Esophagus (tissue), 2 donors: ENCODE data around the gene RBM25. TPM values are rescaled to one million over a fixed set of nuclear protein-coding genes. Genes with fewer than 3 reads are reported as not detected.

Experiments used
- H3K27ac ChIP-seq, 2 donors: one replicate each; pipeline ENCODE4 v1.5.1; 2013; ENCODE audit warnings: low read depth in 2 of 2, mild to moderate bottlenecking in 2 of 2, inconsistent platforms in 1 of 2, low read length in 1 of 2, moderate library complexity in 1 of 2
- H3K27me3 ChIP-seq, 2 donors: one replicate each; pipeline ENCODE4 v1.6.1; 2013; ENCODE audit warnings: low read length in 2 of 2, control low read depth in 1 of 2, mild to moderate bottlenecking in 1 of 2; ENCODE audit not compliant: insufficient read depth in 2 of 2, control insufficient read depth in 1 of 2
- H3K36me3 ChIP-seq, 2 donors: one replicate each; pipeline ENCODE4 v1.6.1; 2013; ENCODE audit warnings: low read length in 1 of 2; ENCODE audit not compliant: control insufficient read depth in 2 of 2, insufficient read depth in 2 of 2
- H3K4me1 ChIP-seq, 2 donors: one replicate each; pipeline ENCODE4 v1.6.1; 2013; ENCODE audit warnings: low read length in 1 of 2; ENCODE audit not compliant: control insufficient read depth in 2 of 2, insufficient read depth in 2 of 2
- H3K4me3 ChIP-seq, 2 donors: one replicate each; pipeline ENCODE4 v1.5.1; 2013; ENCODE audit warnings: low read length in 2 of 2, mild to moderate bottlenecking in 2 of 2, low read depth in 1 of 2, moderate library complexity in 1 of 2
- H3K9me3 ChIP-seq, 2 donors: one replicate each; pipeline ENCODE4 v1.6.1; 2013; ENCODE audit warnings: mild to moderate bottlenecking in 2 of 2, low read depth in 1 of 2, low read length in 1 of 2, moderate library complexity in 1 of 2; ENCODE audit not compliant: control insufficient read depth in 2 of 2, insufficient read depth in 1 of 2
- WGBS, 2 donors: extraction: QIAGEN DNeasy Blood & Tissue Kit; methylation state at CpG; one replicate each; pipeline ENCODE4 v1.1.7; 2013; 5-methylcytosine and 5-hydroxymethylcytosine counted together
- polyA plus RNA-seq, 2 donors: library from polyadenylated mRNA; stranded (reverse); fragments of 200-250 nt; gene quantifications; one replicate each; pipeline ENCODE4 v1.2.3, GENCODE V29; 2013
- donor health status: healthy with polysubstance abuse.
- donor health status: Bipolar disorder and iron deficiency.

RBM25 gene
- polyA plus RNA-seq, 2 donors: 23.3 to 38.5 TPM

DNA sequence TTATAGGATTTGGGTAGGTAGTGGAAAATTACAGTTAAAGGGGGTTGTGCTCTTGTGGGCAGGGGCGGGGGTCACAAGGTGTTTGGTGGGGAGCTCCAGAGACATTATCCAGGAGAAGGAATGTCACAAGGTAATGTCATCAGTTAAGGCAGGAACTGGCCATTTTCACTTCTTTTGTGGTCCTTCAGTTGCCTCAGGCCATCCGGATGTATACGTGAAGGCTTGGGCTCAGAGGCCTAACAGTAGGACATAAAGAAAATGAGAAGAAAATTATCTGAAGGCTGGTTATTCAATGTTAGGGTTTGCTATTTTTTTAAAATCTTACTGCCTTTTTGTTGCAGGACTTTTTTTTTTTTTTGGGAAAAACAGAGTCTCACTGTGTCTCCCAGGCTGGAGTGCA is 75.5 kb downstream of the RBM25 start:
- no peak overlapping the region for H3K27ac ChIP-seq
- no peaks in the 10 kb centered on the region for H3K9me3 ChIP-seq
- WGBS, 2 donors: 91 to 100% methylated on average over 3 of the region's 3 CpGs
- H3K4me3 ChIP-seq: no peak overlapping the region
- no peaks in the 10 kb centered on the region for H3K27me3 ChIP-seq
- H3K36me3 ChIP-seq: no peaks in the 10 kb centered on the region
- H3K4me1 ChIP-seq: peaks cover 2 to 6% of the 10 kb centered on the region in 2 donors

- Histone ChIP-seq H3K27me3 (no peaks in the 10 kb centered on the region), H3K36me3 (peaks cover 0 to 3% of the 10 kb centered on the region in 2 donors), H3K4me1 (peaks cover 2 to 6% of the 10 kb centered on the region in 2 donors), H3K4me3 (peak overlapping the region; percentile 76 to 80), H3K9me3 (no peaks in the 10 kb centered on the region), H3K27ac (peak overlapping the region; percentile 98 to 100)
- WGBS, 2 donors: 3 to 5% methylated on average over 16 of the region's 16 CpGs
Observed at GRCh38 chr14:73136085-73136386, 77.7 kb downstream of the RBM25 start.

DNA sequence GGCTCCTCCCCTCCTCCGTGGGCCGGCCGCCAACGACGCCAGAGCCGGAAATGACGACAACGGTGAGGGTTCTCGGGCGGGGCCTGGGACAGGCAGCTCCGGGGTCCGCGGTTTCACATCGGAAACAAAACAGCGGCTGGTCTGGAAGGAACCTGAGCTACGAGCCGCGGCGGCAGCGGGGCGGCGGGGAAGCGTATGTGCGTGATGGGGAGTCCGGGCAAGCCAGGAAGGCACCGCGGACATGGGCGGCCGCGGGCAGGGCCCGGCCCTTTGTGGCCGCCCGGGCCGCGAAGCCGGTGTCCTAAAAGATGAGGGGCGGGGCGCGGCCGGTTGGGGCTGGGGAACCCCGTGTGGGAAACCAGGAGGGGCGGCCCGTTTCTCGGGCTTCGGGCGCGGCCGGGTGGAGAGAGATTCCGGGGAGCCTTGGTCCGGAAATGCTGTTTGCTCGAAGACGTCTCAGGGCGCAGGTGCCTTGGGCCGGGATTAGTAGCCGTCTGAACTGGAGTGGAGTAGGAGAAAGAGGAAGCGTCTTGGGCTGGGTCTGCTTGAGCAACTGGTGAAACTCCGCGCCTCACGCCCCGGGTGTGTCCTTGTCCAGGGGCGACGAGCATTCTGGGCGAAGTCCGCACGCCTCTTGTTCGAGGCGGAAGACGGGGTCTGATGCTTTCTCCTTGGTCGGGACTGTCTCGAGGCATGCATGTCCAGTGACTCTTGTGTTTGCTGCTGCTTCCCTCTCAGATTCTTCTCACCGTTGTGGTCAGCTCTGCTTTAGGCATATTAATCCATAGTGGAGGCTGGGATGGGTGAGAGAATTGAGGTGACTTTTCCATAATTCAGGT is 78.3 kb downstream of the RBM25 start, which contains the start of gene PSEN1:
TSS of gene PSEN1 (plus strand) at position 121 of the 839 bp plus-strand sequence. CDS start 11,513 bp downstream, outside the sequence.
- Histone ChIP-seq H3K9me3 (no peaks in the 10 kb centered on the region), H3K4me1 (peaks cover 2 to 6% of the 10 kb centered on the region in 2 donors), H3K4me3 (peak within 1 kb of the TSS; percentile 76 to 80), H3K36me3 (peaks cover 0 to 5% of the 10 kb centered on the region in 2 donors), H3K27ac (peak within 1 kb of the TSS; percentile 98 to 100), H3K27me3 (no peaks in the 10 kb centered on the region)
- WGBS, 2 donors: 0% methylated on average over 63 to 71 of the region's 71 CpGs

- H3K4me1 ChIP-seq: peaks cover 2 to 6% of the 10 kb centered on the region in 2 donors
- no peak overlapping the region for H3K4me3 ChIP-seq
- no peaks in the 10 kb centered on the region for H3K27me3 ChIP-seq
- H3K27ac ChIP-seq: no peak overlapping the region
- H3K9me3 ChIP-seq: no peaks in the 10 kb centered on the region
- 89 to 97% methylated on average over 1 of the region's 1 CpG for WGBS, 2 donors
- peaks cover 0 to 6% of the 10 kb centered on the region in 2 donors for H3K36me3 ChIP-seq
Observed at GRCh38 chr14:73140811-73141323, 82.5 kb downstream of the RBM25 start.

DNA sequence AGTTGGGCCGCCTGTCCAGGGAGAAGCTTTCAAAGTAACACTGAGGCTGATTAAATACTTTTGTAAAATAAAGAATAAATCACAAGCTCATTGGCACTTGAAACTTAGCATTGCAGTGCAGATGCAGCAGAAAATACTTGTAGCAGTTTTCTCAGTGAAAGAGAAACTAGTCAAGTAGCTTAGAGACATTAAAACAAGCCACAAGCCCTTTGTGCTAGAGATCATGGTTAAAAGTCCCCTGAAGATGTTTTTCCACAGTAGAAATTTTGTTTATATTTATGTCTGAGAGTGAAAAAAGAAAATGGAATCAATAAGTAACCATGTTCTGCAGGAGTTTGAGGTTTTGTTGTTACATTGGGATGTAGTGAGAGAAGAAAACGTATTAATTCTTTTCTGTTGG is 83.9 kb downstream of the RBM25 start:
- peaks cover 0 to 6% of the 10 kb centered on the region in 2 donors for H3K36me3 ChIP-seq
- H3K4me3 ChIP-seq: no peak overlapping the region
- WGBS, 2 donors: 75 to 78% methylated on average over 2 of the region's 2 CpGs
- no peaks in the 10 kb centered on the region for H3K9me3 ChIP-seq
- H3K4me1 ChIP-seq: peaks cover 2 to 6% of the 10 kb centered on the region in 2 donors
- H3K27ac ChIP-seq: no peak overlapping the region
- no peaks in the 10 kb centered on the region for H3K27me3 ChIP-seq

- Histone ChIP-seq H3K9me3 (no peaks in the 10 kb centered on the region), H3K27ac (peak overlapping the region in 1 of 2 donors; percentile 7), H3K27me3 (no peaks in the 10 kb centered on the region), H3K36me3 (peaks cover 0 to 7% of the 10 kb centered on the region in 2 donors), H3K4me1 (no peaks in the 10 kb centered on the region), H3K4me3 (no peak overlapping the region)
- 82 to 83% methylated on average over 5 of the region's 5 CpGs for WGBS, 2 donors
Observed at GRCh38 chr14:73143003-73143402, 84.7 kb downstream of the RBM25 start.

GRCh38 chr14:73143617-73144016 is 85.3 kb downstream of the RBM25 start:
- Histone ChIP-seq H3K36me3 (peaks cover 0 to 13% of the 10 kb centered on the region in 2 donors), H3K27ac (no peak overlapping the region), H3K4me1 (no peaks in the 10 kb centered on the region), H3K9me3 (no peaks in the 10 kb centered on the region), H3K27me3 (no peaks in the 10 kb centered on the region), H3K4me3 (no peak overlapping the region)
- WGBS, 2 donors: 89 to 92% methylated on average over 3 of the region's 3 CpGs

- no peaks in the 10 kb centered on the region for H3K27me3 ChIP-seq
- H3K9me3 ChIP-seq: no peaks in the 10 kb centered on the region
- peaks cover 4 to 15% of the 10 kb centered on the region in 2 donors for H3K36me3 ChIP-seq
- WGBS, 2 donors: 95 to 97% methylated on average over 3 of the region's 3 CpGs
- H3K27ac ChIP-seq: no peak overlapping the region
- H3K4me3 ChIP-seq: no peak overlapping the region
- no peaks in the 10 kb centered on the region for H3K4me1 ChIP-seq
Observed at GRCh38 chr14:73145371-73145770, 87.0 kb downstream of the RBM25 start.

DNA sequence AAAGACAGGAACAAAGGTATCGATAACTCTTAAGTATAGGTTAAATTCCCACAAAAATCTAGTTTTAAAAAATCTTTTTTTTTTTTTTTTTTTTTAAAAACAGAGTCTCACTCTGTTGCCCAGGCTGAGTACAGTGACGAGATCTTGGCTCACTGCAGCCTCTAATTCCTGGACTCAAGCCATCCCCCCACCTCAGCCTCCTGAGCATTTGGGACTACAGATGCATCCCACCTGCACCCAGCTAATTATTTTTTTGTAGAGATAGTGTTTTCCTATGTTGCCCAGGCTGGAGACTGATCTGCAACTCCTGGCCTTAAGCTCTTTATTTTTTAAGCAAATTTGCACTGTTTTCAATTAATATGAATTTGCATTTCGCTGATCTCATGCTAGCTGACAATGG is 87.8 kb downstream of the RBM25 start:
- no peaks in the 10 kb centered on the region for H3K27me3 ChIP-seq
- 76 to 86% methylated on average over 3 of the region's 3 CpGs for WGBS, 2 donors
- no peak overlapping the region for H3K27ac ChIP-seq
- H3K9me3 ChIP-seq: no peaks in the 10 kb centered on the region
- H3K4me3 ChIP-seq: no peak overlapping the region
- no peaks in the 10 kb centered on the region for H3K4me1 ChIP-seq
- peaks cover 4 to 12% of the 10 kb centered on the region in 2 donors for H3K36me3 ChIP-seq
